Breast epithelium (tissue), 4 donors: Measurements from ENCODE around the gene CCDC7. TPM values are rescaled to one million over a fixed set of nuclear protein-coding genes. Genes with fewer than 3 reads are reported as not detected.

Experiments
- DNase-seq, 2 donors: peaks; one replicate each; pipeline ENCODE4 v3.0.0-alpha.2; 2019; ENCODE audit warnings: low spot score in 2 of 2
- H3K27ac ChIP-seq, 2 donors: fragments of 200-600 bp; sonication (generic) in 1 of 2; one replicate each; pipeline ENCODE4 v1.5.1; 2016 to 2019; ENCODE audit warnings: mild to moderate bottlenecking in 1 of 2
- H3K27me3 ChIP-seq, 2 donors: fragments of 200-600 bp; sonication (generic) in 1 of 2; one replicate each; pipeline versions ENCODE4 v1.5.1 to v1.6.0; 2017 to 2019; ENCODE audit warnings: control low read depth in 1 of 2, mild to moderate bottlenecking in 1 of 2
- H3K36me3 ChIP-seq: fragments of 200-600 bp; one replicate; pipeline ENCODE4 v1.5.1; 2019
- H3K4me1 ChIP-seq, 2 donors: fragments of 200-600 bp; sonication (generic); one replicate each; pipeline ENCODE4 v1.5.1; 2016 to 2019; ENCODE audit warnings: control low read depth in 1 of 2
- H3K4me3 ChIP-seq, 3 donors: fragments of 200-600 bp; sonication (generic); 1 replicate in 2 of 3; 2 replicates in 1 of 3; pipeline ENCODE4 v1.5.1; 2016 to 2019; ENCODE audit warnings: mild to moderate bottlenecking in 3 of 3, moderate library complexity in 2 of 3
- H3K9me3 ChIP-seq, 2 donors: fragments of 200-600 bp; sonication (generic) in 1 of 2; one replicate each; pipeline ENCODE4 v1.5.1; 2016 to 2019; ENCODE audit warnings: control low read depth in 1 of 2
- CTCF ChIP-seq, 3 donors: fragments of 450-650 bp; IDR thresholded peaks; one replicate each; pipeline ENCODE4 v1.5.1; 2016 to 2017; ENCODE audit warnings: antibody characterized with exemption in 3 of 3, mild to moderate bottlenecking in 3 of 3, moderate library complexity in 3 of 3
- POLR2A ChIP-seq: fragments of 450-650 bp; IDR thresholded peaks from one replicate; pipeline ENCODE4 v1.6.1; 2016; ENCODE audit warnings: antibody characterized with exemption, mild to moderate bottlenecking, moderate library complexity
- POLR2AphosphoS5 ChIP-seq, 3 donors: sonication (generic); formaldehyde crosslinking; IDR thresholded peaks; one replicate each; pipeline ENCODE4 v1.6.1; 2017; ENCODE audit warnings: antibody characterized with exemption in 3 of 3
- intact Hi-C: fragments of 100-400 bp; cut with DNase I; formaldehyde crosslinking; loops from one replicate; pipeline ENCODE4 v1.15.1; 2023; ENCODE audit warnings: low total_unique reads
- total RNA-seq, 3 donors: library from RNA; depleted of rRNA; stranded (reverse); fragments of >200 nt; gene quantifications; one replicate each; pipeline ENCODE4 v1.1.0, GENCODE V29; 2016

Gene CCDC7
- total RNA-seq, 3 donors from 2014 or later, result 16.3 to 46.7 (median 34.7) TPM

GRCh38 chr10:32878646-32879045, 432.7 kb downstream of the CCDC7 start:
- H3K9me3 ChIP-seq, result no peaks in the 10 kb centered on the region
- intact Hi-C loops, result no loop called here

GRCh38 chr10:32882076-32882475, 436.1 kb downstream of the CCDC7 start:
- intact Hi-C loops, result no loop called here
- TF ChIP-seq CTCF (IDR thresholded peaks at IDR 0.05) (no peak), POLR2A (no peak), POLR2AphosphoS5 (IDR thresholded peaks at IDR 0.05) (no peak)
- no peak overlapping the region for H3K4me3 ChIP-seq
- DNase-seq, result no peak
- no peaks in the 10 kb centered on the region for H3K36me3 ChIP-seq
- no peaks in the 10 kb centered on the region for H3K9me3 ChIP-seq
- H3K27me3 ChIP-seq, result no peaks in the 10 kb centered on the region
- no peak overlapping the region for H3K27ac ChIP-seq
- no peaks in the 10 kb centered on the region for H3K4me1 ChIP-seq

More at GRCh38 chr10:32878646-32879045, 432.7 kb downstream of the CCDC7 start:
- no peak overlapping the region for H3K27ac ChIP-seq
- no peaks in the 10 kb centered on the region for H3K4me1 ChIP-seq
- H3K4me3 ChIP-seq, result no peak overlapping the region
- TF ChIP-seq CTCF (IDR thresholded peaks at IDR 0.05), result no peak
- TF ChIP-seq POLR2AphosphoS5 (IDR thresholded peaks at IDR 0.05), result no peak
- TF ChIP-seq POLR2A, result no peak
- no peak for DNase-seq
- no peaks in the 10 kb centered on the region for H3K36me3 ChIP-seq
- no peaks in the 10 kb centered on the region for H3K27me3 ChIP-seq

GRCh38 chr10:32887481-32887880, 441.5 kb downstream of the CCDC7 start:
- H3K4me1 ChIP-seq, result no peaks in the 10 kb centered on the region
- DNase-seq, result no peak
- H3K9me3 ChIP-seq, result no peaks in the 10 kb centered on the region
- no peak overlapping the region for H3K4me3 ChIP-seq
- no peaks in the 10 kb centered on the region for H3K27me3 ChIP-seq
- H3K27ac ChIP-seq, result no peak overlapping the region
- intact Hi-C loops, result no loop called here
- H3K36me3 ChIP-seq, result no peaks in the 10 kb centered on the region
- no peak for TF ChIP-seq CTCF (IDR thresholded peaks at IDR 0.05)
- no peak for TF ChIP-seq POLR2A
- no peak for TF ChIP-seq POLR2AphosphoS5 (IDR thresholded peaks at IDR 0.05)

GRCh38 chr10:32888161-32888927, 442.4 kb downstream of the CCDC7 start:
- no peaks in the 10 kb centered on the region for H3K9me3 ChIP-seq

More at GRCh38 chr10:32888161-32888927, 442.4 kb downstream of the CCDC7 start:
- no peaks in the 10 kb centered on the region for H3K4me1 ChIP-seq
- H3K4me3 ChIP-seq, result no peak overlapping the region
- H3K36me3 ChIP-seq, result no peaks in the 10 kb centered on the region
- intact Hi-C loops, result no loop called here
- H3K27me3 ChIP-seq, result no peaks in the 10 kb centered on the region
- no peak overlapping the region for H3K27ac ChIP-seq
- TF ChIP-seq CTCF (IDR thresholded peaks at IDR 0.05) (no peak), POLR2A (no peak), POLR2AphosphoS5 (IDR thresholded peaks at IDR 0.05) (no peak)
- DNase-seq, result no peak
